ENCODE results near the gene VCY1B.
"Not testable (repeated sequence)": the region's sequence is repeated elsewhere in the genome, so short reads cannot be mapped to it uniquely, and the experiment has no call there.

Gene VCY1B

GRCh38 chrY:14055927-14056326, at the start of gene VCY1B:
TSS of gene VCY1B (plus strand) at chrY:14056227. CDS start at chrY:14056290, 63 bp downstream.
- not testable (repeated sequence) for DNase-seq

GRCh38 chrY:14011916-14012315, 44.1 kb upstream of the VCY1B start:
- not testable (repeated sequence) for DNase-seq

GRCh38 chrY:14030395-14030794, 25.6 kb upstream of the VCY1B start:
- not testable (repeated sequence) for DNase-seq

- DNase-seq, result no peak
Observed at GRCh38 chrY:14085877-14086276, 29.9 kb downstream of the VCY1B start.

All from GOT3 (cell line).